ENCODE data around the gene CD160. TPM values are rescaled to one million over a fixed set of nuclear protein-coding genes. Genes with fewer than 3 reads are reported as not detected.
"Not testable (repeated sequence)": the region's sequence is repeated elsewhere in the genome, so short reads cannot be mapped to it uniquely, and the experiment has no call there.

The CD160 gene
- total RNA-seq, 6 experiments from 2014 or later, result 0.19 to 1.5 (median 0.91) TPM; not detected in 2

DNA sequence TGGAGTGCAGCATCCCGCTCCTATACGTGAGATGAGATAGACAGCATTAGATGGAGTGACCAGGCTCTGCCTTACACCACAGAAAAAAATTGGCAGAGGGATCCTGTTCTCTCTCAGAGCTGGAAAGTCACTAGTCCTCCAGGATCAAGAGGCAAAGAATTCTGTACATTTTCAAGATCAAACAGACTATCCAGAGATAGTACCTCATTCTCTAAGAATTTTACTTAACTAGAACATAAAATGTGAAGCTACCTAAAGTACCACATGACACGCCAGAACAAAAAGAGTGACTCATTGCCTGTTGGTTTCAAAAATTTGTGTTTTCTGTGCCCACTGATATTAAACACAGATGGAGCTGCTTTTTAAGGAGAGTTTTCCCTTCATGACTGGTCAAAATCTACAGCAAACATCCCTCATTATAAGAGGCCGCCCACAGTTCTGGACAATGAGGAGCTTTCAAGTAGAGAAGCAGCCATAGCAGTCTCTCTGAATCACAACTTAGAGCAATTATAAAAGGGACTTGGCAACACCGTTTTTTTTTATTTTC, 32.3 kb downstream of the CD160 start:
- peaks cover 0 to 14% (median 8%) of the 10 kb centered on the region in 4 donors for H3K36me3 ChIP-seq
- DNase-seq (no peak), ATAC-seq (no peak)
- no peaks in the 10 kb centered on the region for H3K27me3 ChIP-seq
- intact Hi-C loops (cut with DNase I), result no loop called here
- H3K9me3 ChIP-seq, result no peaks in the 10 kb centered on the region
- H3K4me3 ChIP-seq, result no peak overlapping the region
- H3K4me1 ChIP-seq, result no peaks in the 10 kb centered on the region
- H3K27ac ChIP-seq, result no peak overlapping the region
- TF ChIP-seq POLR2A (IDR thresholded peaks at IDR 0.05) (no peak), CTCF (IDR thresholded peaks at IDR 0.05) (no peak)
- WGBS (ENCODE audit: insufficient coverage, low coverage, low lambda C conversion rate, missing lambda C conversion rate), result 84% methylated on average over 3 of the region's 5 CpGs

GRCh38 chr1:145757420-145757819, 38.1 kb downstream of the CD160 start:
- no peak for ATAC-seq
- Histone ChIP-seq H3K9me3 (no peaks in the 10 kb centered on the region), H3K27ac (no peak overlapping the region), H3K4me1 (peaks cover 0 to 6% (median 0%) of the 10 kb centered on the region in 4 donors), H3K36me3 (peaks cover 0 to 8% (median 1%) of the 10 kb centered on the region in 4 donors), H3K27me3 (no peaks in the 10 kb centered on the region), H3K4me3 (no peak overlapping the region)
- intact Hi-C loops (cut with DNase I), result no loop called here
- WGBS (ENCODE audit: insufficient coverage, low coverage, low lambda C conversion rate, missing lambda C conversion rate), result 84% methylated on average over 2 of the region's 2 CpGs
- TF ChIP-seq POLR2A (IDR thresholded peaks at IDR 0.05) (no peak), CTCF (IDR thresholded peaks at IDR 0.05) (no peak)
- DNase-seq, result no peak

- intact Hi-C loops (cut with DNase I), result no loop called here
- H3K27ac ChIP-seq, result no peak overlapping the region
- H3K9me3 ChIP-seq, result no peaks in the 10 kb centered on the region
- H3K4me3 ChIP-seq, result no peak overlapping the region
- TF ChIP-seq CTCF (IDR thresholded peaks at IDR 0.05) (no peak), POLR2A (IDR thresholded peaks at IDR 0.05) (no peak)
- peaks cover 0 to 8% (median 1%) of the 10 kb centered on the region in 4 donors for H3K36me3 ChIP-seq
- ATAC-seq (no peak), DNase-seq (no peak)
- no peaks in the 10 kb centered on the region for H3K27me3 ChIP-seq
- 100% methylated on average over 1 of the region's 1 CpG for WGBS (ENCODE audit: insufficient coverage, low coverage, low lambda C conversion rate, missing lambda C conversion rate)
- peaks cover 0 to 6% (median 0%) of the 10 kb centered on the region in 4 donors for H3K4me1 ChIP-seq
Measured at GRCh38 chr1:145758116-145758515, 38.8 kb downstream of the CD160 start.

GRCh38 chr1:145758575-145758974, 39.3 kb downstream of the CD160 start:
- Histone ChIP-seq H3K9me3 (no peaks in the 10 kb centered on the region), H3K4me1 (peaks cover 0 to 6% (median 0%) of the 10 kb centered on the region in 4 donors), H3K36me3 (peaks cover 0 to 8% (median 1%) of the 10 kb centered on the region in 4 donors), H3K4me3 (no peak overlapping the region), H3K27ac (no peak overlapping the region), H3K27me3 (no peaks in the 10 kb centered on the region)
- intact Hi-C loops (cut with DNase I), result no loop called here
- ATAC-seq (no peak), DNase-seq (no peak)
- no peak for TF ChIP-seq POLR2A (IDR thresholded peaks at IDR 0.05)
- 86% methylated on average over 1 of the region's 1 CpG for WGBS (ENCODE audit: insufficient coverage, low coverage, low lambda C conversion rate, missing lambda C conversion rate)

- Histone ChIP-seq H3K27me3 (no peaks in the 10 kb centered on the region), H3K9me3 (no peaks in the 10 kb centered on the region), H3K4me3 (no peak overlapping the region), H3K36me3 (peaks cover 0 to 8% (median 1%) of the 10 kb centered on the region in 4 donors), H3K4me1 (peaks cover 0 to 6% (median 0%) of the 10 kb centered on the region in 4 donors), H3K27ac (no peak overlapping the region)
- intact Hi-C loops (cut with DNase I), result no loop called here
- TF ChIP-seq POLR2A (IDR thresholded peaks at IDR 0.05), result no peak
- no peak for TF ChIP-seq CTCF (IDR thresholded peaks at IDR 0.05)
- WGBS (ENCODE audit: insufficient coverage, low coverage, low lambda C conversion rate, missing lambda C conversion rate), result 100% methylated on average over 1 of the region's 1 CpG
- DNase-seq, result no peak
- no peak for ATAC-seq
Measured at GRCh38 chr1:145759721-145760120, 40.4 kb downstream of the CD160 start.

GRCh38 chr1:145760395-145760949, 41.2 kb downstream of the CD160 start:
- ATAC-seq; intact Hi-C loops (cut with DNase I); DNase-seq; H3K27ac ChIP-seq; H3K4me3 ChIP-seq; H3K36me3 ChIP-seq; H3K9me3 ChIP-seq; H3K27me3 ChIP-seq; H3K4me1 ChIP-seq: not testable (repeated sequence)
- WGBS (ENCODE audit: insufficient coverage, low coverage, low lambda C conversion rate, missing lambda C conversion rate), result 90% methylated on average over 3 of the region's 4 CpGs

- H3K27ac ChIP-seq; H3K36me3 ChIP-seq; ATAC-seq; H3K9me3 ChIP-seq; H3K27me3 ChIP-seq; H3K4me3 ChIP-seq; intact Hi-C loops (cut with DNase I); DNase-seq: not testable (repeated sequence)
- peaks cover 0 to 12% (median 5%) of the 10 kb centered on the region in 4 donors for H3K4me1 ChIP-seq
- WGBS (ENCODE audit: insufficient coverage, low coverage, low lambda C conversion rate, missing lambda C conversion rate), result 96% methylated on average over 9 of the region's 11 CpGs
Measured at GRCh38 chr1:145761498-145761897, 42.2 kb downstream of the CD160 start.

DNA sequence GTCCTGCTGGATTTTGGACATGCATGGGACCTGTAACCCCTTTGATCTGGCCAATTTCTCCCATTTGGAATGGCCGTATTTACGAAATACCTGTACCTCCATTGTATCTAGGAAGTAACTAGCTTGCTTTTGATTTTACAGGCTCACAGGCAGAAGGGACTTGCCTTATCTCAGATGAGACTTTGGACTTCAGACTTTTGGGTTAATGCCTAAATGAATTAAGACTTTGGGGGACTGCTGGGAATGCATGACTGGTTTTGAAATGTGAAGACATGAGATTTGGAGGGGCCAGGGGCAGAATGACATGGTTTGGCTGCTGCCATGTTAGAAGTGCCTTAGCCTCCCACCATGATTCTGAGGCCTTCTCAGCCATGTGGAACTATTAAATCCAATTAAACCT, 42.7 kb downstream of the CD160 start:
- H3K36me3 ChIP-seq; H3K27ac ChIP-seq; DNase-seq; H3K4me3 ChIP-seq; H3K9me3 ChIP-seq; intact Hi-C loops (cut with DNase I); H3K27me3 ChIP-seq; ATAC-seq: not testable (repeated sequence)
- H3K4me1 ChIP-seq, result peaks cover 0 to 12% (median 5%) of the 10 kb centered on the region in 4 donors
- WGBS (ENCODE audit: insufficient coverage, low coverage, low lambda C conversion rate, missing lambda C conversion rate), result 27% methylated on average over 2 of the region's 2 CpGs
